Ecto neural progenitor cell (in vitro differentiated cells): ENCODE results near the gene SRRD.
"Not testable (repeated sequence)": the region's sequence is repeated elsewhere in the genome, so short reads cannot be mapped to it uniquely, and the experiment has no call there.

Experiments
- DNase-seq: peaks from one replicate; pipeline ENCODE4 v3.0.0-alpha.2; 2018; ENCODE audit warnings: low spot score

Gene SRRD, protein sequence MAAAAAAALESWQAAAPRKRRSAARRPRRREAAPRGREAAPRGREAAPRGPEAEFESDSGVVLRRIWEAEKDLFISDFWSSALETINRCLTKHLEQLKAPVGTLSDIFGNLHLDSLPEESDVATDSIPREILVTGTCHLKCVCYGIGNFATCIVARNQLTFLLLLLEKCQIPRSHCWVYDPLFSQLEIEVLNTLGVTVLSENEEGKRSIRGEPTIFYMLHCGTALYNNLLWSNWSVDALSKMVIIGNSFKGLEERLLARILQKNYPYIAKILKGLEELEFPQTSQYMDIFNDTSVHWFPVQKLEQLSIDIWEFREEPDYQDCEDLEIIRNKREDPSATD

DNA sequence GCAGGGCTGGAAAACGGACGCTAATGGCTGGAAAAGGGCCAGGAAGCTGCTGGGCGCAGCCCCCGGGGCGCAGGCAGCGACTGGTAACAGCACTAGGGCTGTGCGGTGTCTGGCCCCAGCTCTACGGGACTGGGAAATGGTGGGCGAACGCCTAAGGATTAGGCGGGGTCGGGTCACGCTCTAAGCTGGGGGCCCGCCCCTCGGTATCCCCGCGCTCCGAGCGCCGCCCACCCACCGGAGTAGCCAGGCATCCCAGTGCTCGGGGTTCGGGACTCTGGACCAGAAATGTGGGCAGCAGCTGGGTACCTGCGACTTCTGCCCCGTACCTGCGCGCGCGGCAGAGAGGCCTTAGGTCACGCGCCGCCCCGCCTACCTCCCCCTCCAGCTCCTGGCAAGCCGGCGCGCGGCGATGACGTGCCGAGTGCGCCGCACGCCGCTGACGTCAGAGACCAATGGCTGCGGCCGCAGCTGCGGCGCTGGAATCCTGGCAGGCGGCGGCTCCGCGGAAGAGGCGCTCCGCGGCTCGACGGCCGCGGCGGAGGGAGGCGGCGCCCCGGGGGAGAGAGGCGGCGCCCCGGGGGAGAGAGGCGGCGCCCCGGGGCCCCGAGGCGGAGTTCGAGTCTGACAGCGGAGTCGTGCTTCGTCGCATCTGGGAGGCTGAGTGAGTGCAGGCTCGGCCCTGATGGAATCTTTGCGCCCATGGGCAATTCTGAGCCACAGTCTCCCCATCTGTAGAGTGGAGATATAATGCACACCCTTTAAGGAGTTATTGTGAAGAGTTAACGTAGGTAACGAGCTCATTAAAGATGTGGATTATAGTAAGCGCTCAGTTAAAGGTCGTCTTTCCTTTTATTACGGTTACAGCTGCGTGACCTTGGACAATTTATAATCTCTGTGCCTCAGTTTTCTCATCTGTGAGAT, at the start of gene SRRD, which contains the start of gene HPS4:
Gene SRRD, plus strand, starts transcription at position 439 of the 921 bp plus-strand sequence. Its CDS starts 14 bp downstream, at position 453.
Gene HPS4, minus strand, starts transcription at position 345 of the 921 bp plus-strand sequence. CDS start 2,021 bp downstream, outside the sequence.
- DNase-seq: peak; percentile 95

DNA sequence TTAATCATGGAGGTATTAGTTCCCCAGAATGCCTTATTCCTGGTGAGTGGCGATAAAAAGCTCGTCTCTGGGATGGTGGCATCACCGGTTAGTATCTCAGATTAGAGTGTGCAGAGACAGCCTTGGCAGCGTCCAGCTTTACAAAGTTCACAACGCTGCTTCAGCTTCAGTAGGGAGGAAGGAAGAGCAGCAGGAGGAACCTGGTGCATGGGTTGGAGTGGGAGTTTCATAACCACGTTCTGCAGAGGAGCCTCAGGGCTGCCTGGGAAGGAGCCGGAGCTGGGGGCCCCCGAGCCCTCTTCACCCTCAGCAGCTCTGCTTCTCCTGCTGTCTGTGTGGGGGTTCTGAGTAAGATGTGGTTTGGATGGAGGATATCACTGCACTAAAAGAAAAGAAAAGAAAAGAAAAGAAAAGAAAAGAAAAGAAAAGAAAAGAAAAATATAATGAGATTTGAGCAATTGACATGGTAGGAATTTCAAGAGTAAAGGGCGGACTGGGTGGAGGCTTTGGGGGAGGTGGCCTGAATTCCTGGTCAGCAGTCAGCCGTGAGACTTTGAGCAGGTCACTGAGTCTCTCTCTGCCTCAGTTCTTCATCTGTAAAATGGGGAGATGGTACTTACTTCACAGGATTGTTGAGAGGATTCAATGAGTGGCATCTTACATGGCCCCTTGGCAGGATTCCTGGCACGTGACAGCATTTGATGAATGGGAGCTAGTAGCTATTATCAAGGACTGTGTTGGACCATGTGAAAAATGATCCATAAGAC, 48.2 kb upstream of the SRRD start:
- no peak for DNase-seq

DNA sequence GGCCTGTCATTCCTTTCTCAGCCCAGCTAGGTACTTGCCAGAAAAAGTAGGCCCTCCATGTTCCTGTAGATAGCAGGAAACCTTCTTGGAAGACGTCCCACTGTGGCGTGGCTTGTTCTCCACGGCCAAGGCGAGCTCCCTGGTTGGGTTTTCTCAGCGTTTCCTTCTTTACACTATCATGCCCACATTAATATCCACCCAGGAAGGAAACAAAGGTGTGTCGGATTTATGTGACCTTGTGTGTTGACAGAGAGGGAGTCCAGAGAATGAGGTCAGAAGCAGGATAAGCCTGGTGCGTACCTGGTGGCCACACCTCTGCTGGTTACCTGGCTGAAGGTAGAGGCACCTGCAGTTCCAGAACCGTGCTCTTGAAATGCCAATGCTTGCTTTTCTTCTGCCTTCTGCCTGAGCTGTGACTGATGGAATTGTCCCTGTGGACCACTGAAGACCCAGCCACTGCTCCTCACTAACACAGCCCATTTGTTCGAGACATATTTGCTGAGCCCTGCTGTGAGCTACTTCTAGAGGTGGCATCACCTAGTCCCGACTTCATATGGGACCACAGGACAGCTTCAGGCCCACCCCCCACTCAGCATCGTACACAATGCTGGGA, 46.7 kb upstream of the SRRD start:
- no peak for DNase-seq

DNA sequence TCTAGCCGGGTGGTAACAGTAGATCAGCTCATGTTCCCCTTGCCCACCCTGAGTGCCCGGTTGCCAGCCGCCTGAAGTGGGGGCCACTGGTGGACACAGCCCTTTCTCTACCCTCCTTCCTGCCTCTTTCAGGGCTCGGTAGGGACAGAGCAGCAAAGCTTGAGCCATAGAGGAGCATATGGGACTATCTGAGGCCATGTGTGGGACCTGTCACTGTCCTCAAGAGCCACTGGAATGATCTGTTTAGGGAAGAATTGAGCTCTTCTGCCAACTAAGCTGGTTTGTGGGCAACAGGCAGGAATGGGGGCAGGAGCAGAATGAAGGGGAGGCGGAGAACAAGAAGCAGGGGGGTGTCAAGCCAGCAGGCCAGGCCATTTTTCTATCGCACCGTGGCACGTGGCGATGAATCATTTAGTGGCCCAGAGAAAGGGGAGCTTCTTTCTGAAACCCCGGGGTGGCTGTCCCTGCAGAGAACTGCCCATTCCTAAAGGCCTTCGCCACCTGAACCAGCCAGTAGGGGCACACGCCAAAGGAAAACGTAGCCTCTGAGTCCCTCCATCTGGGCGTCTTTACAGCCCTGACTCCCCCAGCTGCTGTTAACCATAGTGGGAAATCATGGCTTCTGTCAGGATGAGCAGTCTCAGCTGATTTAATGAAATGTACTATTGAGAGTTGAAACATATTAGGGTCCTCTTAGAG, 45.8 kb upstream of the SRRD start:
- DNase-seq: no peak

DNA sequence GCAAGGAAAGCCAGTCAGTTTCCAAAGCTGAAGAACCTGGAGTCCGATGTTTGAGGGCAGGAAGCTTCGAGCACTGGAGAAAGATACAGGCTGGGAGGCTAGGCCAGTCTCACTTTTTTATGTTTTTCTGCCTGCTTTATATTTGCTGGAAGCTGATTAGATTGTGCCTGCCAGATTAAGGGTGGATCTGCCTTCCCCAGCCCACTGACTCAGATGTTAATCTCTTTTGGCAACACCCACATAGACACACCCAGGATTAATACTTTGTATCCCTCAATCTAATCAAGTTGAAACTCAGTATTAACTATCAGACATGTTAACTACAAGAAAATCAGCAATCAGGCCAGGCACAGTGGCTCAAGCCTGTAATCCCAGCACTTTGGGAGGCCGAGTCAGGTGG, 44.9 kb upstream of the SRRD start:
- DNase-seq: not testable (repeated sequence)

DNA sequence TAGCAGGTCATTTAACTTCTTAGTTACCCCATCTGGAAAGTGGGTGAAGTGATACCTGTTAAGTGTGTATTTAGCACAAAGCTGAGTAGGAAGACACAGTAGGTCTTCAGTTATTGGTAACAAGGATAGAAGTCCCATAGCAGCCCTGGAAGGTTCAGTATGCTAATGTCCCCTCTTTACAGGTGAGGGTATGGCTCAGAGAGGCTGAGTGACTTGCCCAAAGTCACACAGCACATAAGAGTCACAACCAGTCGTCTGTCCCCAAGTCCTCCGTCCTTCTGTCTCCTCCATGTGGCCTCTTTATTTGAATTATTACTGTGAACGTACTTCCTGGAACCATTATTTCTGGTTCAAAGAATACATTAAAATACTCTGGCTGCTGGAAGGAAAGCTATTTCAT, 44.1 kb upstream of the SRRD start:
- no peak for DNase-seq

DNA sequence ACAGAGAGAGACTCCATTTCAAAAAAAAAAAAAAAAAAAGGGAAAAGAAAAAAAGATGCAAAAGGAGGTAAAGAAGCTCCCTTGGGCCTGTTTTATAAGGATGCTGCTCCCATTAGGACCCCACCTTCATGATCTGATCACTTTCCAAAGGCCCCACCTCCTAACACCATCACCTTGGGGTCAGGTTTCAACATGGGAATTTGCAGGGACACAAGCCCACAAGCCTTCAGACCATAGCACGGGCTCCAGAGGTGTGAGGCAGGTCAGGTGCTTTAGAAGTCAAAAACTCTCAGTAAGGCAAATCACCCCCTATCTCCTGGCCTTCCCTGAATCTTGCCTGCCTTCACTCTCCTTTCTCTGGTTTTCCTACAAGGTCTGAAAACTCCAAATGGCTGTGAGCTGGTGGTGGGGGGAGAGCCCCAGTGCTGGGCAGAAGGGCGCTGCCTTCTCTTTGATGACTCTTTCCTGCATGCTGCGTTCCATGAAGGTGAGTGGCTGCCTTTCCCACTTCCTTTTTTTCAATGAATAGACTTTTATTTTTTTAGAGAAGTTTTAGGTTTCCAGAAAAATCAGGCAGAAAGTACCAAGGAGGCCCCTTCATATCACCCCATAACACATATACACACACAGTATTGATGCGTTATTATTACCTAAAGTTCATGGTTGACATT, 41.5 kb upstream of the SRRD start:
- no peak for DNase-seq

DNA sequence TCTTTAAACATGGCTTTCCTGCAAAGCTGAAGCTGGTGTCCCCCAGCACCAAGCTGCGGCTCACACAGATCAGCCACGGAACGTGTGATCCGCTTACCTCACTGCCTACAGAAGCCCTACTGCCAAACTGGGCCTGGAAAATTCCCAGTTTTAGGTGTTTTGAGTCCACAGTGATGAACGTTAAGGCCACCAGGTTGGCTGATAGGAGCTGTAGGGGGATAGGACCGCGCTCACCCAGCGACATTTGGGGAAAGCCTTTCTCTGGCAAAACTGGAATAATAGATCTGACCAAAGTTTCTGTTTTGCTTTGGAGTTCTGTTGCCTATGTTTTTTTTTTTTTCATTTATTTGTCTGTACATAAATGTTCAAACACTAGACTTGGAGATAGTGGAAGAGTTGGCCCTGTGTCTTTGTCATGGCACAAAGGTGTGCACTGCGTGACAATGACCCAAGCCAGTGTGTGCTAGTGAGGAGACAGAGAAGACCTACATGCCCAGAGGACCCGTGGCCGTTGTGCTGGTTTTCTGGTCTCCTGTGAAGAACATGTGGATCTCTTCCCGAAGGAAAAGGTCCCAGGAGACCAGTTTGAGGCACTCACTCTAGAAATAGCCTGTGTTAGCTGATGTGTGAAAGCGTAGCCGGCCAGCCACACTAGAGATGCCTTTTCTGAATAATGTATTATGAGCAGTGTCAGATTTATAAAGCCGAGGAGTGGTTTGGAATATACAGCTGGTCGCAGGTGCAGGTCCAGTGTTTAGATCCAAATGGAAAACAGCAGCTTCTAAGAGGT, 39.6 kb upstream of the SRRD start:
- no peak for DNase-seq

DNA sequence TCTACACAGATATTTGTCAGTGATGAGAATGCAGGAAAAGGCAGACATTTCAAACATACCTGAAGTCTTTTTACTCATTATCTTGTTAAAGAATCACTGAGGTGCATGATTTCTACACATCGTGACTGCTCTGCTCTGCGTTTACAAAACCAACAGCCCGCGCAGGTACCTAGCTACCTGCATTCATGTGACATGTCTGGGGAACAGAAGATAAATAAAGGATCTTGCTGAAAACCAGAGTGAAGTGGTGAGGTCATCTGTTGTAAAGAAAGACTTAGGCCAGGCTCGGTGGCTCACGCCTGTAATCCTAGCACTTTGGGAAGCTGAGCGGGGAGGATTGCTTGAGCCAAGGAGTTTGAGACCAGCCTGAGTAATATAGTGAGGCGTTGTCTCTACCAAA, 38.9 kb upstream of the SRRD start:
- DNase-seq: no peak

DNA sequence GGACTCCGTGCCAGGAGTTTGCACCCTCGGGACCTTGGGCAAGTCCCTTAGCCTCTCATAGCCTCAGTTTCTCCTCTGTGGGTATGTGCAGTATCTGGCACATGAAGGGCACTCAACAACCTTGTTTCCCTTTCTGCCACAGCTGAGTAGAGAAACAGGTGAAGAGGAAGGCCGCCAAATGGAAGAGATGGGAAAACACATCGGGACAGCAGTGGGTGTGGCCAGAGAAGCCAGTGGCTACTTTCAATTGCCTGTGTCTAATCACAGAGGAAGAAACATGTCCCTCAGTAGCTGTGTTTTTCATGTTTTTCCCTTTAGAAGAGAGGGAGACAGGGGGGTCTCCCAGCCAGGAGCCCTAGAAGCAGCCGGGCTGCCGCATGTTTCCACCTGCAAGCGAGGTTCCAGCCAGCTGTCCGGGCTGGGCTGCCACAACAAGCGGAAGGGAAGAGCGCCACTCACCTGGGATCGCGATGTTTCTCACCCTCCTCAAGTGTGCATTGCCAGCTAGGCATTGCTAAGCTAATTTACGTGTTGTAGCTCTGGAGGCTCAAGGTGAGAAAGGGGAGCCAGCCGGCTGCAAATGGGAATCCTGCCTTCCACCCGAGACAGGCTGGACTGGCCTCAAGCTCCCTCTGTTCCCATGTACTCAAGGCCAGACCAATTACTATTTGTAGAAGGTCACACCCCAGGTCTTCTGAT, 38.0 kb upstream of the SRRD start:
- DNase-seq: no peak

DNA sequence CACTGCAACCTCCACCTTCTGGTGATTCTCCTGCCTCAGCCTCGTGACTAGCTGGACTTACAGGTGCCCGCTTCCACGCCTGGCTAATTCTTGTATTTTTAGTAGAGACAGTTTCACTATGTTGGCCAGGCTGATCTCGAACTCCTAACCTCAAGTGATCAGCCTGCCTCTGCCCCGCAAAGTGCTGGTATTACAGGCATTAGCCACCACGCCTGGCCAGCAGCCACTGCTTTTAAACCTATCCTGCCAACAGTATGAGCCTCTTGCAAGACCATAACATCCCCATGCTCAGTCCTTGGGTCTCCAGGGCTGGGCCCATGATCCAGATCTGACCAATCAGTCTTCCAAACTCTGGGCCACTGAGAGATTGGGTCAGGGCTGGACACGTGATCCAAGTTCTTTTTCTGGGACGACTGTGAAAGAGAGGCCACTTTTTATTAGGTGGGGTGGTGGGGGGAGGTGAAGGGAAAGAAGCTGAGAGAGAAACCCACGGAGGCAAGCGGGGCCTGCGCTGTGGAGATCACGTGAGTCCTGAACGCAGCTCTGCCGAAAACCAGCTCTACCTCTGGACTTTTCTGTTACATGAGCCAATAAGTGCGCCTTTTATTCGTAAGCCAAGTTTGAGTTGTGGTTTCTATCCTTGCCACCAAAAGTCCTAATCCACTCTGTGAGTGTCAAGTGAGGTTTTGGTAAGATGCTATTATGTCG, 36.7 kb upstream of the SRRD start:
- DNase-seq: no peak

DNA sequence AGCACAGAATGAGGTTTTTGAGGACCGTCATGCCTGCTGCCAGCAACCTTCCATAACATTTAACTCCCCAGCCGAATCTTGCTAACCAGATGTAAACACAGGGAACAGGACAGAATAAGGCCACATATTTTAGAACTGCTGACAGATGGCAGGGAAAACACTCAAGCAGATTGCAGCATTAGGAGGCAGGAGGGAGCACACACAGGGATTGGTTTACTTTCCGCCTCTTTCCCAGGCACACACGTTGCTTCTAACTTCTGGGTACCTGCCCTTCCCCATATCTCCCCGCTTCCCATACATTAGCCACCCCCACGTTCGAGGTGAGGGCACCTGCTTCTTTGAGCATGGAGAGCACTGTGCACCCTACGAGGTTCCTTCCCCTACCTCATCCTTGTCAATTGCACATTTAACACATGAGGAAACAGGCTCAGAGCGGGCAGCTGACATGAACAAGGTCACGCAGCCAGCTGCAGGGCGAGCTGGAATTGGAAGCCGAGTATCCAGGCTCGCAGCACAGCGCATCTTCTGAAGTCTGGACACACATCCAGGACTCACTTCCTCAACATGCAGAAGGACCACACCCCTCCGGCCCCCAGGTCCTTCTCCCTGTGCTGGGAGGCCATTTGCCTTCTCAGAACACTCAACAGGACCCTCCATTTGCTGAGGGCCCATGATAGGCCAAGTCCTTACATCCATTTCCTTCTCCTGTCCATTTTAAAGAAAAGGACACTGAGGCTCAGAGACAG, 35.9 kb upstream of the SRRD start:
- DNase-seq: no peak

DNA sequence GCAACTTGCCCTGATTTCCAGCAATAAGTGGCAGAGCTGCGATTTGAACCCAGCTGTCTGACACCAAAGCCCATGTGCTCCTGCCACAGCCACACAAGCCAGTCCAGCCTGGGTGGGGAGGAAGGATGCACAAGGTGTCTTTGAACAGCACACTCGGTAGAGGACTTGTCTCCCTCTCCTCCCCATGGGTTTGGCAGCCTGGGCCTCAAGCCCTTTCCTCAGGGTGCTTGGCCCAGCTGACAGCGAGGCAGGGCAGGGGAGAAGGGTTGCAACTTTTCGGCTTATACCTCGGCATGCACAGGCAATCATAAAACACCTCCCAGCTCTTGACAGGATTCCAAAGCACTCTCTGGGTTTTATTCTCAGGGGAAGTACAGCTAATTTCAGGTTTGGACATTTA, 35.3 kb upstream of the SRRD start:
- no peak for DNase-seq

DNA sequence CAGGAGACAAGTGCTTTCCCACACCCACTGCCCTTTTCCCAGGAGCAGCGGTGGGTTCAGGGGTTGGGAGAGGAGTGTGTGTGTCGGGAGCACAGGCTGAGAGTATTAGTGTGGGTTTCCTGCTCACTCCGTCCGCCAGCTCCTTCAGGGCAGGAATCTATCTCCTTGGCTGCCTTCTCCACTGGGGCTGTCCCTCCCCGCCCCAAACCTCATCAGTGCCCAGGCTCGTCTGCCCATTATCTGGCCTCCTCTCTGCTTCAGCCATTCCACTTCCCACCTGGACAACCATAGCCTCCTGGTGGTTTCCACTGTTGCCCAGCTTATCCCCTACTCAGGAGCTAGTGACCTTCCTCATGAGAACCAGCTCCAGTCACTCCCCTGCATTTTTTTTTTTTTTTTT, 34.7 kb upstream of the SRRD start:
- DNase-seq: no peak

DNA sequence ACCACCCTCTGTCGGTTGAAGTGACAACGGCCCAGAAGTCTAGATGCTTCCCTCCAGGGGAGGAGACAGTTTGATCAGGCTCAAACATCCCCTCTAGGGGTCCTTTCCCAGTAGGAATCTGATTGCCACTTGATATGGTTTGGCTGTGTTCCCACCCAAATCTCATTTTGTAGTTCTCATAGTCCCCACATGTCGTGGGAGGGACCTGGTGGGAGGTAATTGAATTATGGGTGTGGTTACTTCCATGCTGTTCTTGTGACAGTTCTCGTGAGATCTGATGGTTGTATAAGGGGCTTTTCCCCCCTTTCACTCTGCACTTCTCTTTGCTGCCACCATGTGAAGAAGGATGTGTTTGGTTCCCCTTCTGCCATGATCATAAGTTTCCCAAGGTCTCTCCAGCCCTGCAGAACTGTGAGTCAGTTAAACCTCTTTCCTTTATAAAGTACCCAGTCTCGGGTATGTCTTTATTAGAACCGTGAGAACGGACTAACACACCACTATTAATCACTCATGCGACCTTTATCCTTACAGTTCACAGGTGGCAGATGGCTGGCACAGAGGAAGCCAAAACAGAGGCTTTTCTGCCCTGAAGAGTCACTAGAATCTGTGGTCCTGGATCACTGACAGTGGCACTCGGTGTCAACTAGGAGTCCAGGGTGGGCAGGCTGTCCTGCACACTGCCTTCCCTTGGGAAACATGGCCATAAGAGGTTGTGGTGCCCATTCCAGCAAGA, 33.1 kb upstream of the SRRD start:
- no peak for DNase-seq

DNA sequence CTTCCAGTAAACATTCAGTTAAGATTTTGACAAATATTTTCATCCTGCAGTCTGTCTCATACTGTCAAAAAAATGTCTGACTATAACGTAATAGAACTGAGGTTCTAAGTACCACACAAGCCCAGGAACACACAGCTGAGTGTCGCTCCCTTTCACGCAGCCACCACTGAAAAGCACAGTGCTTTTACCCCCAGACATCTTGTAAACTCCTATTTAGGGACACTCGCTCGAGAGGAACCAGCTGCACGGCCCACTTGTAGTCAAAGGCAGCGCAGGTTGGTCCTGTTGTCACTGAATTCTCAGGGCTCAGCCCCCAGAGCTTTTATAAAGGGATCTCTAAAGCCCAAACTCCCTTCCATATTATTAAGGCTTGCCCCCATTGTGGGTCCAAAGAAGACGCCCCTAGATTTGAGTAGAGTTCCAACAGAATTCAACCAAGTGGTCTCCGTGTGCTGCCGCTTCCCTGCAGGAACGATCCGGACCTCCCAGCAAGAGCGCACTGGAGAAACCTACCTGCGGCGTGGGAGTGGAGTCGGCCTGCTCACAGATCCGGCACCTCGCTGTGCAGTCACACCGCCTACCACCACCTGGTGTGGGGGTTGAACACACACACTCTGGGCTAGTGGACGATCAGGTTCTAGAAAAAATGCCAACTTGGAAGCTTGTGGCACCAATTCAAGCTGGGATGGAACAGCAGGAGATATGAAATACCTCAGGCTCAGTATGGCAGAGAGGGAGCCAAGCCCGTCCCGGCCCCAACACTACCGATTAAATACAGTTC, 31.3 kb upstream of the SRRD start:
- DNase-seq: no peak
